HL-60 (cell line): Measurements from ENCODE around the gene DTNBP1.

ENCODE experiments used
- TF ChIP-seq, protein P1 (sequence below): IDR thresholded peaks from one replicate; pipeline ENCODE4 v1.5.1; 2011; ENCODE audit warnings: low read length, control low read depth, inconsistent platforms; ENCODE audit not compliant: insufficient read depth
- TF ChIP-seq, protein P2 (sequence below): IDR thresholded peaks from 2 replicates; pipeline ENCODE4 v1.6.1; 2012; ENCODE audit warnings: low read depth; ENCODE audit not compliant: insufficient replicate concordance

DNA sequence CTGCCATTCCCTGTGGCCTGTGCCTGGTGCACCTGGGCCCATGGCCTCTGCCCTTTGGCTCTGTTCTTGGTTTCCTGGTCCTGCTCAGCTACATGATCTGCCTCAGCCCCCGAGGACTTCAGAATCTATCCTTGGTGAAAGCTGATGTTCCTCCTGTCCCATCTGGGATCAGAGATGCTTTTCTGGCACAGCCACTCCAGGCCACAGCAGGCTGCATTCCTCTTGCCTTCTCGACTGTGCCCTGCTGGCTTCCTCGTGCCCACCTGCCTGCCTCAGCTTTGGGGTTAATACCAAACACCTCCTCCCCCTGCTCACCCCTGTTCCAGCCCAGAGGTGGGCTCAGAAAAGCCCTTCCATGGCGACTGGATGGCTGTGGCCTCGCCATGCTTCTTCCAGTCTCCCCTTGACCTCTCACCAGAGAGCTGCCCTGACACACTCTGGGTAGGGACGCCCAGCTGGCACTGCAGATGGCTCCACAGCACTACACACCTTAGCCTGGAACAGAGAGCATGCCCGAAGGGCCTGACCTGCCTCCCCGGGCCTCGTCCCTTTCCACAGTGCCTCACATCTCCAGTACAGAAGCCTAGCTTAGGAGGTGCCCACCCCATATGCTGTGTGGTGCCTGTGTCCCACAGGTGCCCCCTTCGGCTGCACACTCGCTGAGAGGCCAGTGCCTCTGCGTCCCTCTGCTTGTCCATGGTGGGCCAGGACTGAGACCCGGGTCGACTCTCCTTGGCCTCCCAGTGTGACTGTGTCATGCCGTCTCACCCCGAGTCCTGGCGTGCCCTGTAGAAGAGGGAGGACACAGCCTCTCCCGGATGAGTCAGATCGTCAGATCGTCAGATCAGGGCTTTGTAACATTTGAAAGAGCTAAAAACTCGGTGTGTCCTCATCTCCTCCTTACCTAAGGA lies 148.8 kb downstream of the DTNBP1 start:
- TF ChIP-seq, protein P1, sequence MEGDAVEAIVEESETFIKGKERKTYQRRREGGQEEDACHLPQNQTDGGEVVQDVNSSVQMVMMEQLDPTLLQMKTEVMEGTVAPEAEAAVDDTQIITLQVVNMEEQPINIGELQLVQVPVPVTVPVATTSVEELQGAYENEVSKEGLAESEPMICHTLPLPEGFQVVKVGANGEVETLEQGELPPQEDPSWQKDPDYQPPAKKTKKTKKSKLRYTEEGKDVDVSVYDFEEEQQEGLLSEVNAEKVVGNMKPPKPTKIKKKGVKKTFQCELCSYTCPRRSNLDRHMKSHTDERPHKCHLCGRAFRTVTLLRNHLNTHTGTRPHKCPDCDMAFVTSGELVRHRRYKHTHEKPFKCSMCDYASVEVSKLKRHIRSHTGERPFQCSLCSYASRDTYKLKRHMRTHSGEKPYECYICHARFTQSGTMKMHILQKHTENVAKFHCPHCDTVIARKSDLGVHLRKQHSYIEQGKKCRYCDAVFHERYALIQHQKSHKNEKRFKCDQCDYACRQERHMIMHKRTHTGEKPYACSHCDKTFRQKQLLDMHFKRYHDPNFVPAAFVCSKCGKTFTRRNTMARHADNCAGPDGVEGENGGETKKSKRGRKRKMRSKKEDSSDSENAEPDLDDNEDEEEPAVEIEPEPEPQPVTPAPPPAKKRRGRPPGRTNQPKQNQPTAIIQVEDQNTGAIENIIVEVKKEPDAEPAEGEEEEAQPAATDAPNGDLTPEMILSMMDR = no peak
- TF ChIP-seq, protein P2, sequence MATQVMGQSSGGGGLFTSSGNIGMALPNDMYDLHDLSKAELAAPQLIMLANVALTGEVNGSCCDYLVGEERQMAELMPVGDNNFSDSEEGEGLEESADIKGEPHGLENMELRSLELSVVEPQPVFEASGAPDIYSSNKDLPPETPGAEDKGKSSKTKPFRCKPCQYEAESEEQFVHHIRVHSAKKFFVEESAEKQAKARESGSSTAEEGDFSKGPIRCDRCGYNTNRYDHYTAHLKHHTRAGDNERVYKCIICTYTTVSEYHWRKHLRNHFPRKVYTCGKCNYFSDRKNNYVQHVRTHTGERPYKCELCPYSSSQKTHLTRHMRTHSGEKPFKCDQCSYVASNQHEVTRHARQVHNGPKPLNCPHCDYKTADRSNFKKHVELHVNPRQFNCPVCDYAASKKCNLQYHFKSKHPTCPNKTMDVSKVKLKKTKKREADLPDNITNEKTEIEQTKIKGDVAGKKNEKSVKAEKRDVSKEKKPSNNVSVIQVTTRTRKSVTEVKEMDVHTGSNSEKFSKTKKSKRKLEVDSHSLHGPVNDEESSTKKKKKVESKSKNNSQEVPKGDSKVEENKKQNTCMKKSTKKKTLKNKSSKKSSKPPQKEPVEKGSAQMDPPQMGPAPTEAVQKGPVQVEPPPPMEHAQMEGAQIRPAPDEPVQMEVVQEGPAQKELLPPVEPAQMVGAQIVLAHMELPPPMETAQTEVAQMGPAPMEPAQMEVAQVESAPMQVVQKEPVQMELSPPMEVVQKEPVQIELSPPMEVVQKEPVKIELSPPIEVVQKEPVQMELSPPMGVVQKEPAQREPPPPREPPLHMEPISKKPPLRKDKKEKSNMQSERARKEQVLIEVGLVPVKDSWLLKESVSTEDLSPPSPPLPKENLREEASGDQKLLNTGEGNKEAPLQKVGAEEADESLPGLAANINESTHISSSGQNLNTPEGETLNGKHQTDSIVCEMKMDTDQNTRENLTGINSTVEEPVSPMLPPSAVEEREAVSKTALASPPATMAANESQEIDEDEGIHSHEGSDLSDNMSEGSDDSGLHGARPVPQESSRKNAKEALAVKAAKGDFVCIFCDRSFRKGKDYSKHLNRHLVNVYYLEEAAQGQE = no peak
